ENCODE data around the gene SARNP.
"Not testable (repeated sequence)": the region's sequence is repeated elsewhere in the genome, so short reads cannot be mapped to it uniquely, and the experiment has no call there.

SARNP gene

GRCh38 chr12:55838361-55838760 is 20.8 kb upstream of the SARNP start:
- no peak for DNase-seq

GRCh38 chr12:55834400-55834799 is 16.9 kb upstream of the SARNP start:
- DNase-seq: not testable (repeated sequence)

DNA sequence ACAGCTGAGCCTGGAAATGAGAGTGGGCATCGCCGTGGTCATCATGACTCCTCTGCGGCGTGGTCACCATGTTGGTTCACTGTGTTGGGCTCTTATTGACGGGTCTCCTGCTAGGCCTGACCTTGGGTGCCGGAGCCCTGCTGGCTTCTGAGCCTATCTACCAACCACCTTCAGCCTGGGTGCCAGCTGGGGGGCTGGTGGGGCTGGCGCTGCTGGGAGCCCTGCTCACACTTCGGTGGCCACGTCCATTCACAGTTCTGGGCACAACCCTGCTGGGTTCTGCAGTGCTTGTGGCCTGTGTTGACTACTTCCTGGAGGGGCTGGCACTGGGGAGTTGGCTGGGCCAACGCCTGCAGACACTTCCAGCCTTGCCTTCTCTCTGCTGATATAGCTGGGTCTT is 15.5 kb upstream of the SARNP start:
- no peak for DNase-seq

DNA sequence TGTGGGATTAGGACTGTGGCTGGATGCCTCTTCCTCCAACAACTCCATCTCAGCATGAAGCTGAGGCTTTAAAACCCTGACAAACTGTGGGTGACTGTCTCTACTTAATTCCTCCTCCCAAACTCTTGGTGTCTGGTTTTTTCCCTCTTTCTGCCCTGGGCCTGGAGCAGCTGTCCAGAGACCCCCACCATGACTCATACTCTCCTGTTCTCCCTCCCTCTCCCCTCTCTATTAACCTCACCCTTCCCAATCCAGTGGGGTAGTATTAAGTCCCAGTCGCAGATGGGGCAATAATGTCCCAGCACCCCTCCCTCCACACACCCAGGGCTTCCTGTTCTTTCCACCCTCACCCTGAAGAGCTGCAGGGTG is 13.9 kb upstream of the SARNP start:
- DNase-seq: no peak

- peak; percentile 53 for DNase-seq
Observed at GRCh38 chr12:55830601-55831446, 13.3 kb upstream of the SARNP start.

DNA sequence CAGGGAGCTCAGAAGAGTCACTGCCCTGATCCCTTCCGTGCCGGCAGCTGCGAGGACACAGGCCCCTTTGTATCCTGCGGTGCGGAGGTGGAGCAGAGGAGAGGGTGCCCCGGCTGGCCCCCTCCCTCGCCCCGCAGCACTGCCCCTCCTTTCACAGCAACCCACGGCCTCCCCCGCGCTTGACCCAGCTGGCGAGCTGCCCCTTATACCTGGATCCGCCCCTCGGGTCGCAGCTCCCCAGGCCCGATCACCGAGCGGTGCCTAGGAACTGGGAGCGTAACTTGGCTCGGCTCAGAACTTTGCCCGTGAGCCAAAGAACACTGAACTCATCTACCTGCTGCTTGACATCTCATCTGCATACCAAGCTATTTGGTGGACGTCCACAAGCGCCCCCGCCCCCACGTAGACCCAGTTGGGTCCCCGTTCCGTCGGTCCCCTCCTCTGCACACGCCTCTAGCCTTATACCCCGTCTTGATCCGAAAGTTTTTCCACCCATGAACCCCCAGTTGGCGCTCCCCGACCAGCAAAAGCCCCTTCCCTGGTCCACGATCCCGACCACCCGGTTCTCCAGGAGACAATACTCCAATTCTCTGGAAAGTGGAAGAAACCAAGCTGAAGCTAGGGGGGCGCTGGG is 12.6 kb upstream of the SARNP start:
- no peak for DNase-seq

DNA sequence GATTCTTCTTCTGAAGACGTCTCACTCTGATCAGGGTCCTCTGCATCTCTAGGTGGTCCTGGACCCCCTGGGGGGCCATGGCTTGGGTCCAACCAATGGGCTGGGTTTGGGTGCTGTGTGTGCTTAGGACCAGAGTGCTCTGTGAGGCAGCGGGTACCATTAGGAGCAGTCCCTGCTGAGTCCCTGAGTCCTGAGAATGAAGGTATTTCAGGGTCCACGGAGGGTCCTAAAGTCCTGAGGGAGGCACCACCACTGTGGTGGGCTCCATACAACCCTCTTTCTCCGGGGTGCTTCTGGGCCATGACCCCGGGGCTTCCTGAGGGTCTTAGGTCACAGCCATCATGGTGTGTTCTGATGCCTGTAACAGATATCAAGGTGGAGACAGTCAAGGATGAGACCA is 10.8 kb upstream of the SARNP start:
- DNase-seq: no peak

DNA sequence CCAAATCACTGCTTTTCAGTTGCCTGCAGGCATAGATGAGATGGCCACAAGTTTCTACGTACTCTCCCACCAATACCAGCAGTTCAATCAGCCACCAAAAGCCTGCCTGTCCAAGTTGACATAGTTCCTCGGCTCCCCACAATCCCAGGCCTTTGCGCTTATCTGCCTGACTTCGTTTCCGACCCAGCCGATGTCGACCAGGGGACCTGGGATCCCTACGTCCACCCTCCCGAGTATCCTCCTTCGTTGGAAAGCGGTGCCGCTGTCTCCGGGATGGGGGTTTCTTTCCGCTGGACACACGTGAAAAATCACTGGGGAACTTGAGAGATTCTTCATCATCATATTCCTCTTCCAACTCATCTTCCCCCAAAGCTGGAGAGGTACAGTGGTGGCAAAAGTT is 10.3 kb upstream of the SARNP start:
- DNase-seq: no peak

GRCh38 chr12:55824726-55825125 is 7.2 kb upstream of the SARNP start:
- DNase-seq: no peak

DNA sequence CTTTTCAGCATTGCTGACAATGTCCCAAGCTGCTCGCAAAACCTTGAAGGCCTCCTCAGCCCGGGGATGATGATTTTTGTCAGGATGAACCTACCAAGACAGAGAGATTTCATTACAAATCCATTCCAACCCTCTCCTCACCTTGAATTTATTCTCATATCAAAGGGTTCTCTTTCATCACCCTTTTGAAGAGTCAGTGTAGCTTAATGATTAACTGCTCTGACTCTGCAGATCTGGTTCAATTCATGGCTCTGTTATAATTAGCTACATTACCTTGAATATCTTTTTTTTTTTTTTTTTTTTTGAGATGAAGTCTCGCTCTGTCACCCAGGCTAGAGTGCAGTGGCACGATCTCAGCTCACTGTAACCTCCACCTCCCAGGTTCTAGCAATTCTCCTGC is 5.9 kb upstream of the SARNP start:
- DNase-seq: no peak

- no peak for DNase-seq
Observed at GRCh38 chr12:55822228-55822627, 4.7 kb upstream of the SARNP start.

DNA sequence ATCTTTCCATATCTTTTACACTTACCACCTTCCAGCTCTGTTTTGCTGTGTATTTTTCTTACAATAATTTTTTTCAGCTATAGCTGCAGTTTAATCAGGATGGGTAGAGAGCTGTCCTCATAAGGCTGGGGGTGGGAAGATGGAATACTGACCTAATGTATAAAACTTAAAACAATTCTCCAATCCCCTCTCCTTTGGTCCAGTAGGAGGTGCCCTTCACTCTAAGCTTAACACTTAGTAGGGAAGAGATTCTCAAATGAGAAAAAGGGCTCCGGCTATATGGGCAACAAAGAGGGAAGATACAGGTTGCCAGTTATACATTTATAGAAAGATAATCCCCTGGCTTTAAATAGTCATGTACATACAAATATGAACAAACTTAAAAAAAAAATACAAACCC is 3.2 kb upstream of the SARNP start:
- no peak for DNase-seq

DNA sequence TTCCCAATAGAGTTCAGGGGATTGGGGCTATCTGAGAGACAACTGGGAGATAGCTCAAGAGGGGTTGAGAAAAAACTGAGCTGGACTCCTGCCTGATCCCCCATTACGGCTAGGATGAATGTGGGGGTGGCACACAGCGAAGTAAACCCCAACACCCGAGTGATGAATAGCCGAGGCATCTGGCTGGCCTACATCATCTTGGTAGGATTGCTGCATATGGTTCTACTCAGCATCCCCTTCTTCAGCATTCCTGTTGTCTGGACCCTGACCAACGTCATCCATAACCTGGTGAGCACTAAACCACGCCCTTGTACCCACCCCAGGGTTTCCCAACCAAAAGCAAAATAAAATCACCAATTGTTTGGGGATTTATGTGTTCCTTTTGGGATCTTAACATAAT is 1.4 kb upstream of the SARNP start:
- peak; percentile 55 for DNase-seq

DNA sequence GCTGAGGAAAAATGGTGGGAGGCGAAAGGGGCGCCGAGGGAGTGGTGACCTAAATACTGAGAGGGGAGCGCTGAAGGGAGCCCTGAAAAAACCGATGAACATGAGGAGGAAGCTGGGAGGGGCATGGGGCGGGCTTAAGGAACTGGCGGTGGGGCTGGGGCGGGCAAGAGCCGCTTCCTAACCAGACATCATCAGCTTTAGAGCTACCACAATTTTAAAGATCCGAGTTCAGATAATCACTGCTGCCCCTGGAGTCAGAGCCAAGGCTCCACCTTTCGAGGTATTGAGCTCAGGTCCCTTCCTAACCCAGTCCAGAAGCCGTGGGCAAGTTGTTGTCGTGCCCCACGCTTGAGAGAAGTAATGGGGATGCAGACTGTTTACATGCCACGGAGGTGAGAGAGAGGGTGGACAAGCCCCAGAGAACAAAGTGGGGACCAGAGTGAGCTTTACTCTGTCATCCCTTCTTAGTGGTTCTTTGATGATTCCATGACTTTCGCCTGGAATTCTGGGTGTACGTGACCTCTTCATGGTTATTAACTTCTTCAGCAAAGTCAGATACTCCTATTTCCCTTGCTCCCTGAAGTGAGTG is 710 bp upstream of the SARNP start:
- no peak for DNase-seq

DNA sequence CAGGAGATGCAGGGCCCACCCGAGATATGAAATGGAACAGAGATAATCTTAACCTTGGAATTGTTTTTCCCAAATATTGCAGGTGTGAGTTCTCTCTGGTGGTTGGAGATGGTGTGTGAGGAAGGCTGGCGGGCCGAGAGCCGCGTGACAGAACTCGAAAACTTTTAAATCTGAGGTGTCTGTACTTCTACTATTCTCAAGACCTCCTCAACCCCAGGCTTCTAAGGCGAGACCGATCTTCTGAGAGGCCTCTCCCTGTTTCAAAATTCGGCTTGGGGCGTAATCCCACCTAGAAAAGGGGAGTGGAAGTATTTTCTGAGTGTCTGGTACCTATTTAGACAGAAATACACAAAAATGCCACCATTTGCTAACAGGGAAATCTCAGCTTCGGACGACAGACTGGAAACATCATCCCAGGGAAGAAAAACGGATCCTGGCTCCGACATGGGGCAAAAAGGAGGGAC is 611 bp downstream of the SARNP start:
- peak; percentile 5 for DNase-seq

DNA sequence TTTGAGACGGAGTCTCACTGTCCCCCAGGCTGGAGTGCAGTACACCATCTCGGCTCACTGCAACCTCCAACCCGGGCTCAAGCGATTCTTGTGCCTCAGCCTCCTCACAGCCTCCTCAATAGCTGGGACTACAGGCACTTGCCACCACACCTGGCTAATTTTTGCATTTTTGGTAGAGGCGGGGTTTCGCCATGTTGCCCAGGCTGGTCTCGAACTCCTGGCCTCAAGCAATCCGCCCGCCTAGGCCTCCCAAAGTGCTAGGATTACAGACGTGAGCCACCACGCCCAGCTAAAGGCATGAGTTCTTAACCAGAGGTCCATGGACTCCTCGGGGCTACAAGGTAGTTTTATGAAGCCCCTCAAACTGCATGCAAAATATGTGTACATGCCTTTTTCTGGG is 2.1 kb downstream of the SARNP start:
- DNase-seq: no peak

DNA sequence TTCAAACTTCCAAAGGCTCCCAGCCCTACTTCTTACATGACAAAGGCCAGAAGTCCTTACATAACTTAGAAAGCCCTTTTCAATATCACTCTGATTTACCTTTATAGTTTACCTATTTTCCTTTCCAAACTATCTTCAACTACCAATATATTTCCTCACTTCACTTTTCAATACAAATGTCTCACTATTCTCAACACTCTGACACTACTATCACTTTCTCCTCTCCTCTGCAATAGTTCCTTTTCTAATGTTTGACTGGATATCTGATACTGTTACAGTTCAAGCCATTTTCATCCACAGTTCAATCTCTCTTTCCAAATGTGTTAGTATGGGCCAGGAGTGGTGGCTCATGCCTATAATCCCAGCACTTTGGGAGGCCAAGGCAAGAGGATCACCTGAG is 3.3 kb downstream of the SARNP start:
- DNase-seq: no peak

DNA sequence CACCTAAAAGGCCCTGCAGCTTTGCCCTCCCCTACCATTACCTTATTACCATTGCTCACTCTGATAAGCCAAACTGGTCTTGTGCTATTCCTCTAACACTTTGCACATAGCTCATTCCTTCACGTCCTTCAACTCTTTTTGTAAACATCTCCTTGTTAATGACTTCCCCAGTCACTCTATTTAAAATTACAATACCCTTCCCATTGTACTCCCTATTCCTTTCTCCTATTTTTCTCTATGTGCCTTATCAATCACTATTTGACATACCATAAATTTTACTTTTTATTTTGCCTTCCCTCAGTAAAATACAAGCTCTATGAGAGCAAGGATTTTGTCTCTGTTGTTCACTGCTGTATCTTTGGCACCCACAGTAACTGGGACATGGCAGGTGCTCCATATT is 5.4 kb downstream of the SARNP start:
- DNase-seq: no peak

DNA sequence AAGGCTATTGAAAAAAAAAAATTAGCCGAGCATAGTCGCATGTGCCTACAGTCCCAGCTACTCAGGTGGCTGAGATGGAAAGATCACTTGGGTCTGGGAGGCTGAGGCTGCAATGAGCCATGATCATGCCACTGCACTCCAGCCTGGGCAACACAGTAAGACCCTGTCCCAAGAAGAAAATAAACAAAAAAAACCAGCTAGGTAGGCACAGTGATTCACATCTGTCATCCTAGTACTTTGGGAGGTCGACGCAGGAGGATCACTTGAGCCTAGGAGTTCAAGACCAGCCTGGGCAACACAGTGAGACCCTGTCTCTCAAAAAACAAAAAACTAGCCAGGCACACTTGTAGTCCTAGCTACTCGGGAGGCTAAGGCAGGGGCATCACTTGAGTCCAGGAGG is 8.2 kb downstream of the SARNP start:
- DNase-seq: no peak

GRCh38 chr12:55806982-55807381 is 10.5 kb downstream of the SARNP start:
- DNase-seq: no peak

GRCh38 chr12:55797550-55797949 is 20.0 kb downstream of the SARNP start:
- no peak for DNase-seq

GRCh38 chr12:55797068-55797467 is 20.5 kb downstream of the SARNP start:
- peak; percentile 47 for DNase-seq

DNA sequence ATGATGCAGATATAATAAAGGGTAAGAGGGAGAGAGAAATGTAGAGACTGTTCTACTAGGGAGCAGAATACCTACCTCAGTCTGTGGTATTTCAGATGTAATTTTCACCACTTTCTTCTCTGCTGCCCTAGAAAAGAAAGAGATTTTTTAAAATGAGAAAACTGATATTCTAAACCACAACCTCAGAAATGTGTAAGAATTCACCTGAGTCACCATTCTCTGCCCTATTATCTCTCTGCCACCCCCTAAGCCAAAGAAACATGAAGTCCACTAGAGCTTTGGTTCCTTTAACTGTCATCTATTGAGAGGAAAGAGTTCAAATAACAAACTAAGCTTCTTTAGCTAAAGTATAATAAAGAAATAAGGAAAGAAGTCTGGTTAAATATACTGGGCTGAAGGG is 21.6 kb downstream of the SARNP start:
- no peak for DNase-seq

- DNase-seq: no peak
Observed at GRCh38 chr12:55789893-55790292, 27.6 kb downstream of the SARNP start.
